WTC11 (cell line): Measurements from ENCODE around the gene SLC48A1. TPM values are rescaled to one million over a fixed set of nuclear protein-coding genes. Genes with fewer than 3 reads are reported as not detected.

Experiments
- ATAC-seq: fragments of 200-7000 bp; cut with Tn5 transposase; 2 replicates; pipeline ENCODE4 v1.10.0; 2021; ENCODE audit warnings: mild to moderate bottlenecking, moderate library complexity
- CTCF ChIA-PET: fragments of 300-600 bp; sonication (Branson Sonifier 250); formaldehyde crosslinking; loops from one replicate; lab custom pipeline; 2021; ENCODE audit warnings: antibody characterized with exemption; lab: Charles Lee
- POLR2A ChIA-PET: fragments of 350-600 bp; sonication (Branson Sonifier 250); formaldehyde crosslinking; loops from one replicate; lab custom pipeline; 2021; ENCODE audit warnings: antibody characterized with exemption; lab: Charles Lee
- DNase-seq: peaks from one replicate; pipeline ENCODE4 v3.0.0; 2021; ENCODE audit warnings: low spot score
- H3K27ac Mint-ChIP-seq: 2 replicates; pipeline ENCODE4 v1.8.0; 2021; ENCODE audit warnings: mixed read lengths
- H3K27me3 Mint-ChIP-seq: 2 replicates; pipeline ENCODE4 v1.8.0; 2021; ENCODE audit warnings: low read depth, mild to moderate bottlenecking, moderate library complexity, mixed read lengths
- H3K36me3 Mint-ChIP-seq: 2 replicates; pipeline ENCODE4 v1.8.0; 2021; ENCODE audit warnings: mixed read lengths
- H3K4me1 Mint-ChIP-seq: 2 replicates; pipeline ENCODE4 v1.8.0; 2022; ENCODE audit warnings: mixed read lengths
- H3K4me3 Mint-ChIP-seq: 2 replicates; pipeline ENCODE4 v1.8.0; 2021; ENCODE audit warnings: mild to moderate bottlenecking, moderate library complexity, mixed read lengths
- H3K9me3 Mint-ChIP-seq: 2 replicates; pipeline ENCODE4 v1.8.0; 2021; ENCODE audit warnings: mixed read lengths
- ATF2 ChIP-seq: sonication (generic); formaldehyde crosslinking; IDR thresholded peaks from 2 replicates; pipeline ENCODE4 v1.8.1; 2022; ENCODE audit warnings: low read depth, missing genetic modification reagents, borderline replicate concordance
- CREM ChIP-seq: sonication (generic); formaldehyde crosslinking; IDR thresholded peaks from 2 replicates; pipeline ENCODE4 v1.8.1; 2022; ENCODE audit warnings: mild to moderate bottlenecking, missing genetic modification reagents, moderate library complexity
- ESRRA ChIP-seq: sonication (generic); formaldehyde crosslinking; IDR thresholded peaks from 2 replicates; pipeline ENCODE4 v1.8.1; 2022; ENCODE audit warnings: mild to moderate bottlenecking, missing genetic modification reagents, borderline replicate concordance
- HMGA2 ChIP-seq: fragments of 250-450 bp; sonication (Bioruptor Pico); IDR thresholded peaks from 2 replicates; pipeline ENCODE4 v1.4.0; 2021; ENCODE audit warnings: mild to moderate bottlenecking, moderate library complexity
- IRF2 ChIP-seq: sonication (generic); formaldehyde crosslinking; IDR thresholded peaks from 2 replicates; pipeline ENCODE4 v1.8.0; 2022; ENCODE audit warnings: low read depth, missing genetic modification reagents, borderline replicate concordance
- NFE2L1 ChIP-seq: sonication (generic); formaldehyde crosslinking; IDR thresholded peaks from 2 replicates; pipeline ENCODE4 v1.8.1; 2023; ENCODE audit warnings: missing genetic modification reagents
- PRRX2 ChIP-seq: fragments of 250-450 bp; sonication (Bioruptor Pico); IDR thresholded peaks from 2 replicates; pipeline ENCODE4 v1.8.0; 2021; ENCODE audit warnings: mild to moderate bottlenecking
- SMAD4 ChIP-seq: sonication (generic); formaldehyde crosslinking; IDR thresholded peaks from 2 replicates; pipeline ENCODE4 v1.8.0; 2022; ENCODE audit warnings: mild to moderate bottlenecking, missing genetic modification reagents
- STAT6 ChIP-seq: sonication (generic); formaldehyde crosslinking; conservative IDR thresholded peaks from 2 replicates; pipeline ENCODE4 v1.8.1; 2023; ENCODE audit warnings: mild to moderate bottlenecking, low read depth, missing genetic modification reagents, moderate library complexity
- TCF7 ChIP-seq: sonication (generic); formaldehyde crosslinking; IDR thresholded peaks from 2 replicates; pipeline ENCODE4 v1.8.0; 2022; ENCODE audit warnings: mild to moderate bottlenecking, low read depth, missing genetic modification reagents, moderate library complexity
- TEAD4 ChIP-seq: sonication (generic); formaldehyde crosslinking; IDR thresholded peaks from 2 replicates; pipeline ENCODE4 v1.8.0; 2022; ENCODE audit warnings: mild to moderate bottlenecking, missing genetic modification reagents
- ZNF317 ChIP-seq: sonication (generic); formaldehyde crosslinking; IDR thresholded peaks from 2 replicates; pipeline ENCODE4 v1.8.1; 2023; ENCODE audit warnings: low read depth, mild to moderate bottlenecking, moderate library complexity, missing genetic modification reagents, borderline replicate concordance
- ZNF396 ChIP-seq: fragments of 250-450 bp; sonication (Bioruptor Pico); IDR thresholded peaks from 2 replicates; pipeline ENCODE4 v1.8.0; 2021; ENCODE audit warnings: mild to moderate bottlenecking, moderate library complexity, borderline replicate concordance
- ZNF423 ChIP-seq: fragments of 250-450 bp; sonication (Bioruptor Pico); IDR thresholded peaks from 2 replicates; pipeline ENCODE4 v2.1.2; 2022; ENCODE audit warnings: mild to moderate bottlenecking, moderate library complexity
- ZNF671 ChIP-seq: fragments of 250-450 bp; sonication (Bioruptor Pico); IDR thresholded peaks from 2 replicates; pipeline ENCODE4 v1.8.0; 2021; ENCODE audit warnings: mild to moderate bottlenecking
- ZSCAN18 ChIP-seq: fragments of 250-450 bp; sonication (Bioruptor Pico); IDR thresholded peaks from 2 replicates; pipeline ENCODE4 v2.1.2; 2022; ENCODE audit warnings: mild to moderate bottlenecking, moderate library complexity
- total RNA-seq: library from RNA; stranded (reverse); gene quantifications from 3 replicates; pipeline ENCODE4 v1.2.3, GENCODE V29; 2021
- TF ChIP-seq, protein P1 (sequence below): fragments of 200-600 bp; IDR thresholded peaks from 2 replicates; pipeline ENCODE4 v1.8.0; 2022; ENCODE audit warnings: antibody characterized with exemption
- TF ChIP-seq, protein P2 (sequence below): sonication (generic); formaldehyde crosslinking; IDR thresholded peaks from 2 replicates; pipeline ENCODE4 v1.8.1; 2023; ENCODE audit warnings: mild to moderate bottlenecking, missing genetic modification reagents, borderline replicate concordance

The SLC48A1 gene
- total RNA-seq, 1 experiment from 2014 or later: 13.8 TPM

DNA sequence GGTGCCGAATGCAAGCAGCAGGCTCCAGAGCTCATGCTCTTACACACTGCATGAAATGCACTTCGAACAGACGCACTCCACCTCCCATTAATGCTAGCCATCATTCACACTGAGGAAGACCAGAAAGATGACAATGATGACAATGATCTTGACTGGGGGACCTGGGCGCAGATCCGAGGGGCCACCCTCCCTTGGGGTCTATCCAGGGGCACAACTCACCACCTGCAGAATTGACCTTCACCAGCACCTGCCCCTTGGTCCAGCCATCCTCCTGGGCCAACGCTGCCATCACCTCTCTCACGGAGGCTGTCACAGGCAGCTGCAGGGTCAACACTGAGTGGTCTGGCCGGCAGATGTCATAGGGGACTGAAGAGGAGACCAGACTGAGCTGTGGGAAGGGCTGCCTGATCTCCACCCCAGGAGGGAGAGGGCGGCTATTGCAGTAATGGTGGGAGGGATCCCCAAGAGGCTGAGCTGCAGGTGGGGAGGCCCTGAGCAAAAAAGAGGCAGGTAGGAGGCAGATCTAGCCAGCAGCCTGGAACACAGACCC is 29.7 kb upstream of the SLC48A1 start:
- Mint-ChIP-seq H3K9me3 (no peaks in the 10 kb centered on the region), H3K27me3 (peaks cover 10% of the 10 kb centered on the region), H3K4me1 (peaks cover 33% of the 10 kb centered on the region), H3K4me3 (no peak overlapping the region), H3K36me3 (no peaks in the 10 kb centered on the region), H3K27ac (no peak overlapping the region)
- peak; percentile 4 for ATAC-seq
- TF ChIP-seq ZSCAN18 (CRISPR knock-in tag) (no peak), STAT6 (CRISPR knock-in tag) (no peak), HMGA2 (no peak)
- POLR2A ChIA-PET: interaction anchor here (0.6 to 3.4 kb wide), 6 partner anchors 15 to 35 kb away, joined by 3 to 17 read pairs (median 4); no protein-coding TSS in a partner anchor
- CTCF ChIA-PET: interaction anchor here (0.9 to 15.4 kb wide), 30 partner anchors 11 to 414 kb away, joined by 3 to 735 read pairs (median 6); partner anchors contain the start of genes ASB8, ENDOU, HDAC7 and RAPGEF3
- no peak for DNase-seq

DNA sequence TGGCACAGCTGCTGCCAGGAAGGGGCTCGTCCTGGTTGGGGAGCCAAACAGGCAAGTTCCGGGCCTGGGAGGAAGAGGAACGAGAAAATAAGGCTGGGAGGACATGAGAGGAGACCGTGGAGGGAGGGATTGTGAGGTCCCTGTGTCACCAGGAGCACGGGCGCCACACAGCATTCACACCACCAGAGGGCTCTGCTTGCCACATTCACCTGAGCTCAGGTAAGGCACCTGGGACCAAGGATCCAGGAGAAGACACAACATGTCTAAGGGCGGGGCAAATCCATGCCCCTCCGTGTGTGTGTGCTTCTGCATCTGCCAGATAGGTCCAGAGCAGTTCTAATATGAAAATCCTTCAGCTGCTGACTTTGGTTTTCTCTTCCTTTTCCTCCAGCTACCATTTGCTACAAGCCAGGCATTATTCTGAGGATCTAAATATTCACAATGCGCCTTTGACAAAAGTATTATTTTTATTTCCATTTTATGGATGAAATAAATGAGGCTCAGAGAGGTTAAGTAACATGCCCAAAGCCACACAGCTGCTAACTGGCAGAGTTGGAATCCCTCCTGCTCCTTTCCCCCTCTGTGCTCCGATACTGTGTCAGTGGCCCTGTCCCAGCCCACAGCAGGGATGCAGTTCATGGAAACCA is 28.9 kb upstream of the SLC48A1 start:
- peak; percentile 91 for ATAC-seq
- H3K4me3 Mint-ChIP-seq: no peak overlapping the region
- POLR2A ChIA-PET: interaction anchor here (0.6 to 3.4 kb wide), 6 partner anchors 14 to 34 kb away, joined by 3 to 17 read pairs (median 4); no protein-coding TSS in a partner anchor
- TF ChIP-seq, protein P1, sequence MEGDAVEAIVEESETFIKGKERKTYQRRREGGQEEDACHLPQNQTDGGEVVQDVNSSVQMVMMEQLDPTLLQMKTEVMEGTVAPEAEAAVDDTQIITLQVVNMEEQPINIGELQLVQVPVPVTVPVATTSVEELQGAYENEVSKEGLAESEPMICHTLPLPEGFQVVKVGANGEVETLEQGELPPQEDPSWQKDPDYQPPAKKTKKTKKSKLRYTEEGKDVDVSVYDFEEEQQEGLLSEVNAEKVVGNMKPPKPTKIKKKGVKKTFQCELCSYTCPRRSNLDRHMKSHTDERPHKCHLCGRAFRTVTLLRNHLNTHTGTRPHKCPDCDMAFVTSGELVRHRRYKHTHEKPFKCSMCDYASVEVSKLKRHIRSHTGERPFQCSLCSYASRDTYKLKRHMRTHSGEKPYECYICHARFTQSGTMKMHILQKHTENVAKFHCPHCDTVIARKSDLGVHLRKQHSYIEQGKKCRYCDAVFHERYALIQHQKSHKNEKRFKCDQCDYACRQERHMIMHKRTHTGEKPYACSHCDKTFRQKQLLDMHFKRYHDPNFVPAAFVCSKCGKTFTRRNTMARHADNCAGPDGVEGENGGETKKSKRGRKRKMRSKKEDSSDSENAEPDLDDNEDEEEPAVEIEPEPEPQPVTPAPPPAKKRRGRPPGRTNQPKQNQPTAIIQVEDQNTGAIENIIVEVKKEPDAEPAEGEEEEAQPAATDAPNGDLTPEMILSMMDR: peak; percentile 69
- TF ChIP-seq ZNF396 (CRISPR knock-in tag): no peak
- CTCF ChIA-PET: interaction anchor here (0.6 to 15.4 kb wide), 30 partner anchors 11 to 1411 kb away, joined by 3 to 735 read pairs (median 4); partner anchors contain the start of genes ASB8, ENDOU, HDAC7 and RAPGEF3
- H3K36me3 Mint-ChIP-seq: no peaks in the 10 kb centered on the region
- H3K9me3 Mint-ChIP-seq: no peaks in the 10 kb centered on the region
- H3K27me3 Mint-ChIP-seq: peaks cover 10% of the 10 kb centered on the region
- peak; percentile 84 for DNase-seq
- H3K27ac Mint-ChIP-seq: no peak overlapping the region
- peaks cover 33% of the 10 kb centered on the region for H3K4me1 Mint-ChIP-seq

DNA sequence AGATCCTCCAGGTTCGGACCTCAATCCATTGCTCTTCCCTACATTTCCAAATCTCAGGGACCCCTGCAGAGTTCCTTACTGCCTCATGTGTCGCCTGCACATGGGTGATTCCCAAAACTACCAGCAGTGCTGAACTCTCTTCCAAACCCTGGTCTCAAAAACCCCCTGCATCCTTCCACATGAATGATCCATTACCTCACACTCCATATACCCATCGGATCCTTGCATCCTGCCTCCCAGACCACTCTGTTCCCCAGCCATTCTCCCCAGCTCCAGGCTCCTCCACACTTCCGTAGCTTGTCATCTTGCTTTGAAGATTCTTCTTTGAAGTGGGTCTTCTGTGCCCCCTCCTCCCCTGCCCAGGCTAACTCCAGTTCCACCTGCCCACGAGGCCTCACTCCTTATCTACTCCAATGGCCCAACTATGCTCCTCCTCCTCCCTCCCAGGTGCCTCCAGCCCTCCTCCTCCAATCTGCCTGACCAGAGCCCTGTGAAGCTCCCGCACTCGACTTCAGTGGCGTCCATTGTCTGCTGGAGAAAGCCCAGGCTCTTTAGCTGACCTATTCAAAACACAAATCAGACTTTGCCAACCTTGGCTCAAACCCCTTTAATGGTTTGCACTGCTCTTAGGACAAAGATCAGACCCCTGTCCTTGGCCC is 28.1 kb upstream of the SLC48A1 start:
- DNase-seq (no peak), ATAC-seq (no peak)
- Mint-ChIP-seq H3K4me1 (peaks cover 33% of the 10 kb centered on the region), H3K4me3 (no peak overlapping the region), H3K9me3 (no peaks in the 10 kb centered on the region), H3K27ac (no peak overlapping the region), H3K27me3 (peaks cover 7% of the 10 kb centered on the region; the same call in 1 of the 2 replicates), H3K36me3 (no peaks in the 10 kb centered on the region)
- POLR2A ChIA-PET: interaction anchor here (1.3 to 3.4 kb wide), 2 partner anchors 15 to 34 kb away, joined by 3 to 17 read pairs; no protein-coding TSS in a partner anchor
- CTCF ChIA-PET: interaction anchor here (0.7 to 15.4 kb wide), 12 partner anchors 11 to 197 kb away, joined by 3 to 735 read pairs (median 36); partner anchors contain the start of genes HDAC7, RAPGEF3, RPAP3 and SLC48A1
- TF ChIP-seq, protein P2, sequence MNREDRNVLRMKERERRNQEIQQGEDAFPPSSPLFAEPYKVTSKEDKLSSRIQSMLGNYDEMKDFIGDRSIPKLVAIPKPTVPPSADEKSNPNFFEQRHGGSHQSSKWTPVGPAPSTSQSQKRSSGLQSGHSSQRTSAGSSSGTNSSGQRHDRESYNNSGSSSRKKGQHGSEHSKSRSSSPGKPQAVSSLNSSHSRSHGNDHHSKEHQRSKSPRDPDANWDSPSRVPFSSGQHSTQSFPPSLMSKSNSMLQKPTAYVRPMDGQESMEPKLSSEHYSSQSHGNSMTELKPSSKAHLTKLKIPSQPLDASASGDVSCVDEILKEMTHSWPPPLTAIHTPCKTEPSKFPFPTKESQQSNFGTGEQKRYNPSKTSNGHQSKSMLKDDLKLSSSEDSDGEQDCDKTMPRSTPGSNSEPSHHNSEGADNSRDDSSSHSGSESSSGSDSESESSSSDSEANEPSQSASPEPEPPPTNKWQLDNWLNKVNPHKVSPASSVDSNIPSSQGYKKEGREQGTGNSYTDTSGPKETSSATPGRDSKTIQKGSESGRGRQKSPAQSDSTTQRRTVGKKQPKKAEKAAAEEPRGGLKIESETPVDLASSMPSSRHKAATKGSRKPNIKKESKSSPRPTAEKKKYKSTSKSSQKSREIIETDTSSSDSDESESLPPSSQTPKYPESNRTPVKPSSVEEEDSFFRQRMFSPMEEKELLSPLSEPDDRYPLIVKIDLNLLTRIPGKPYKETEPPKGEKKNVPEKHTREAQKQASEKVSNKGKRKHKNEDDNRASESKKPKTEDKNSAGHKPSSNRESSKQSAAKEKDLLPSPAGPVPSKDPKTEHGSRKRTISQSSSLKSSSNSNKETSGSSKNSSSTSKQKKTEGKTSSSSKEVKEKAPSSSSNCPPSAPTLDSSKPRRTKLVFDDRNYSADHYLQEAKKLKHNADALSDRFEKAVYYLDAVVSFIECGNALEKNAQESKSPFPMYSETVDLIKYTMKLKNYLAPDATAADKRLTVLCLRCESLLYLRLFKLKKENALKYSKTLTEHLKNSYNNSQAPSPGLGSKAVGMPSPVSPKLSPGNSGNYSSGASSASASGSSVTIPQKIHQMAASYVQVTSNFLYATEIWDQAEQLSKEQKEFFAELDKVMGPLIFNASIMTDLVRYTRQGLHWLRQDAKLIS (CRISPR knock-in tag): no peak
- TF ChIP-seq ZNF671 (no peak), ESRRA (CRISPR knock-in tag) (no peak), ZNF317 (CRISPR knock-in tag) (no peak), TEAD4 (CRISPR knock-in tag) (no peak), ZNF423 (CRISPR knock-in tag) (no peak), ATF2 (CRISPR knock-in tag) (no peak), PRRX2 (CRISPR knock-in tag) (no peak), TCF7 (CRISPR knock-in tag) (no peak), NFE2L1 (CRISPR knock-in tag) (no peak), IRF2 (CRISPR knock-in tag) (no peak), CREM (CRISPR knock-in tag) (no peak), SMAD4 (no peak)
